Posterior cingulate gyrus (tissue), 11 donors: ENCODE data around the gene SYCE1L.
A peak's percentile ranks its signal among the peaks of the same experiment; 100 is the strongest.
"Not testable (repeated sequence)": the region's sequence is repeated elsewhere in the genome, so short reads cannot be mapped to it uniquely, and the experiment has no call there.

Source experiments
- DNase-seq, 10 donors: peaks; one replicate each; pipeline versions ENCODE4 v3.0.0 to v3.0.0-alpha.2; 2020 to 2021; ENCODE audit warnings: mixed read lengths in 3 of 10
- intact Hi-C: fragments of 100-400 bp; cut with DNase I; formaldehyde crosslinking; loops from one replicate; pipeline ENCODE4 v1.15.1; 2023

SYCE1L gene

GRCh38 chr16:77236063-77236511, 36.9 kb downstream of the SYCE1L start:
- intact Hi-C loops: loop anchor here (1.0 to 2.0 kb wide), 2 partner anchors 348 to 425 kb away; no protein-coding TSS in a partner anchor
- DNase-seq: peak; percentile 75 to 98 (median 91)

GRCh38 chr16:77238593-77238992, 39.4 kb downstream of the SYCE1L start:
- intact Hi-C loops: no loop called here
- no peak for DNase-seq

GRCh38 chr16:77242471-77242870, 43.3 kb downstream of the SYCE1L start:
- intact Hi-C loops, DNase-seq: not testable (repeated sequence)

- no peak for DNase-seq
- intact Hi-C loops: no loop called here
Measured at GRCh38 chr16:77246150-77246549, 46.9 kb downstream of the SYCE1L start.

- intact Hi-C loops: no loop called here
- no peak for DNase-seq
Measured at GRCh38 chr16:77250400-77250799, 51.2 kb downstream of the SYCE1L start.
